NCI-H2196 (cell line): Measurements from ENCODE around the gene MFSD8.
"Not testable (repeated sequence)": the region's sequence is repeated elsewhere in the genome, so short reads cannot be mapped to it uniquely, and the experiment has no call there.

ENCODE experiments used
- DNase-seq: peaks from one replicate; lab custom pipeline; 2025; ENCODE audit not compliant: unreplicated experiment; lab: John Stamatoyannopoulos, UW

MFSD8 gene

DNA sequence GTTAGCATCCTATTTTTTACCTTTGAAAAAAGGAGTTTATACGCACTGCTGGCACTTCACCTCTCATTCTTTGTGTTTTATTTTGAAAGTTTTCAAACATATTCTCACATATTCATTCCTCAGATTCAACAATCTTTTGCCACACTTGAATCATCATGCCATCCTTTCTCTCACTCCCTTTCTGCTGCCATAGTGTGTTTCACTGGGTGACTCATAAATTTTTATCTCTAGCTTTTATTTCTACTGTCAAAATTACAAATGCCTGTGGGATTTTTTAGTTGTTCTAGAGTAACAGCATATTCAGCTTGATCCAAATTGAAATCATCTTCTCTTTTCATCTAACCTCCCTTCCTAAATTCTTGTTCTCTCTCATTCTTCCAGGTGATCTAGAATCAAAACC lies 28.0 kb downstream of the MFSD8 start:
- no peak for DNase-seq

DNA sequence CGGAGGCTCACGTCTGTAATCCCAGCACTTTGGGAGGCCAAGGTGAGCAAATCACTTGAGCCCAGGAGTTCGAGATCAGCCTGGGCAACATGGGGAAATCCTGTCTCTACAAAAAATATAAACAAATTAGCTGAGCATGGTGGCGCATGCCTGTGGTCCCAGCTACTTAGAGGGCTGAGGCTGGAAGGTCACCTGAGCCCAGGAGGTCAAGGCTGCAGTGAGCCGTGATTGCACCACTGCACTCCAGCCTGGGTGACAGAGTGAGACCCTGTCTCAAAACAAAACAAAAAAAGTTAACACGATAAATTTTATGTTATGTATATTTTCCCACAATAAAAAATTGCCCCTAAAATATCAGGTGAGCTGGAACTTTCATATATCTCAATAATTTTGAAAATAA lies 33.1 kb downstream of the MFSD8 start:
- DNase-seq, result not testable (repeated sequence)

DNA sequence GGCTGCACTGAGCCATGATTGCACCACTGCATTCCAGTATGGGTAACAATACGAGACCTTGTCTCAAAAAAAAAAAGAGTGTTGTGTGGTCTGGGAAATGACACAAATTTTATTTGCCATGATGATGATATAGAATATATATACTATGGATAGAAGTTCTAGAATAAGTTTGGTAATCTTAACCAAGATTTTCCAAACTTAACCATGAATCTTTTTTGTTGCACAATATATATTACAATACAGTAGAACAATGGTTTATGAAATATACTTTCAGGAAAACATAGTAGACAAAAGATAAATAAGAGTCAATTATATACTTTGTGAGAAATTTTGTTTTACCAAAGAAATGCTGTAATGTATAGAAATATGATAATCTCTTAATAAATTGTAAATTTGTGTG lies 34.8 kb downstream of the MFSD8 start:
- DNase-seq, result no peak

DNA sequence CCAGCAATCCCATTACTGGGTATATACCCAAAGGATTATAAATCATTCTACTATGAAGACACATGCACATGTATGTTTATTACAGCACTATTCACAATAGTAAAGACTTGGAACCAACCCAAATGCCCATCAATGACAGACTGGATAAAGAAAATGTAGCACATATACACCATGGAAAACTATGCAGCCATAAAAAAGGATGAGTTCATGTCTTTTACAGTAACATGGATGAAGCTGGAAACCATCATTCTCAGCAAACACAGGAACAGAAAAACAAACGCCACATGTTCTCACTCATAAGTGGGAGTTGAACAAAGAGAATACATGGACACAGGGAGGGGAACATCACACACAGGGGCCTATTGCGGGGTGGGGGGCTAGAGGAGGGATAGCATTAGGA lies 39.3 kb downstream of the MFSD8 start:
- DNase-seq, result not testable (repeated sequence)

DNA sequence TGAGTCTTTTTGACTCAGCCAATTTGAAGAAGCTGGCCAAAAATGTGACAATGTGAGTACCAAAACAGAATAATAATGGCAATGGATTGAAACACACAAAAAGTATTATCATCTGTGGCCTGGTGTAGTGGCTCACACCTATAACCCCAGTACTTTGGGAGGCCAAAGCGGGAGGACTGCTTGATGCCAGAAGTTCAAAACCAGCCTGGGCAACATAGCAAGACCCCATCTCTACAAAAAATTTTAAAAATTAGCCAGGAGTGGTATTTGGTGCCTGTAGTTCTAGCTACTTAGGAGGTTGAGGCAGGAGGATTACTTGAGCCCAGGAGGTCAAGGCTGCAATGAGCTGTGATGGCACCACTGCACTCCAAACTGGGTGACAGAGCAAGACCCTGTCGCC lies 42.7 kb downstream of the MFSD8 start:
- DNase-seq, result no peak

DNA sequence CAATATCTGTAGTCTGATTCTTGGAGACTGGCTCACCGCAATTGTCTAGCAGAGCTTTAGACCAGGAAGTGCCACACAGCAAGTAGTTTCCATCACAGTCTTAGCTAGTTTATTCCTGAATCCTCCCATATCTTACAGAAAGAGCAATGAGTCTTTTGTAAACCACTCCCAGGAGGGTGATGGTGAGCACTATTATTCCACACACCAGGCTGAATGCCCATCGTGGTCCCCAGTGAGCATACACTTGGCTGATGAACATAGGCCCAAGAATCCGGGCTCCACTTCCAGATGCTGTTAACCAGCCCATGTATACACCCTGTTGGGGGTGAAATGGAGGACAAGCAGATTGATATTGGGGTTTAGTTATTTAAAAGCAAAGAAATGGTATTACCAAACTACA lies 44.5 kb downstream of the MFSD8 start:
- no peak for DNase-seq

DNA sequence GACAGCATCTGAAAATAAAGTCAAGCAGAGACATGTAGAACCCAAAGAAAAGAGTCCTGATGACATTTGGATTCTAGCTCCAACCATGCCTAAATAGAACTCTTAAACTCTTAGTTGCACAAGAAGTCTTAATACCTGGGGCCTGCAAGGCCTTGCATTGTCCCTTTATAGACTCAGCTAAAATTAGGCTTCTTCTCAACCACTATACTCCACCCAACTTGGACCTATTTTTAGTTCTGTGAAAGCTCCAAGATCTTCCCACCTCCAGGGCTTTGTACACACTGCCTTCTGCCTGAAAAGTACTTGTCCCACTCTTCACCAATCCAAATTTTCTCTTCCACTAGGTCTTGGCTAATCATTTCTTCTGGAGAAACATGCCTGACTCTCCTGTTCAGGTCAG lies 47.8 kb downstream of the MFSD8 start:
- DNase-seq, result no peak

DNA sequence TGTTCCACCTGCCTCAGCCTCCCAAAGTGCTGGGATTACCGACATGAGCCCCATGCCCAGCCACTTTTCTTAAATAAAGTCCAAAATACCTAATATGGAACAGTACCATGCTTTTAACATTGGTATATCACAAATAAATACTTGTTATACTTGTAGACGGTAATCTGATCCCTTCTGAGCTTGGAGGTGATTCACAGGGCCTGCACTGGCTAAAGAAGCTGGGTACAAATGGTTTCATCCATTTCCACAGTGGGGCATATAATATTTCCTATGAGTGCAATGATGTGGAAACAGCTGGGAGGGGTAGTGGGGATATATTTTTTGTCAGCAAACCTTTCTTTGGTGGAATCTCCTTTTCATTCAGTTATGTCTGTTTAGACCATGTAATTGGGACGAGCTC lies 48.5 kb downstream of the MFSD8 start:
- DNase-seq, result no peak

DNA sequence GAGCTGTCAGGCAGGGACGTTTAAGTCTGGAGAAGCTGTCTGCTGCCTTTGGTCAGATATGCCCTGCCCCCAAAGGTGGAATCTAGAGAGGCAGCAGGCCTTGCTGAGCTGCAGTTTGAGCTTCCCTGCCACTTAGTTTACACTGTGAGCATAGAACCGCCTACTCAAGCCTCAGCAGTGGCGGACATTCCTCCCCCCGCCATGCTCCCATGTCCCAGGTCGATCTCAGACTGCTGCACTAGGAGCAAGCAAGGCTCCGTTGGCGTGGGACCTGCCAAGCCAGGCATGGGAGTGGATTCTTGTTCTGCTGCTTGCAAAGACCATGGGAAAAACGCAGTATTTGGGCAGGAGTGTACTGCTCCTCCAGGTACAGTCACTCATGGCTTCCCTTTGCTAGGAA lies 59.9 kb downstream of the MFSD8 start:
- no peak for DNase-seq

DNA sequence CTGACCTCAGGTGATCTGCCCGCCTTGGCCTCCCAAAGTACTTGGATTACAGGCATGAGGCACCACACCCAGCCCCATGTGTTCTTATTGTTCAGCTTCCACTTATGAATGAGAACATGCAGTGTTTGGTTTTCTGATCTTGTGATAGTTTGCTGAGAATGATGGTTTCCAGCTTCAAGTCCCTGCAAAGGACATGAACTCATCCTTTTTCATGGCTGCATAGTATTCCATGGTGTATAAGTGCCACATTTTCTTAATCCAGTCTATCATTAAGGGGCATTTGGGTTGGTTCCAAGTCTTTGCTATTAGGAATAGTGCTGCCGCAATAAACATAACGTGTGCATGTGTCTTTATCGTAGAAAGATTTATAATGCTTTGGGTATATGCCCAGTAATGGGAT lies 65.3 kb downstream of the MFSD8 start:
- not testable (repeated sequence) for DNase-seq

DNA sequence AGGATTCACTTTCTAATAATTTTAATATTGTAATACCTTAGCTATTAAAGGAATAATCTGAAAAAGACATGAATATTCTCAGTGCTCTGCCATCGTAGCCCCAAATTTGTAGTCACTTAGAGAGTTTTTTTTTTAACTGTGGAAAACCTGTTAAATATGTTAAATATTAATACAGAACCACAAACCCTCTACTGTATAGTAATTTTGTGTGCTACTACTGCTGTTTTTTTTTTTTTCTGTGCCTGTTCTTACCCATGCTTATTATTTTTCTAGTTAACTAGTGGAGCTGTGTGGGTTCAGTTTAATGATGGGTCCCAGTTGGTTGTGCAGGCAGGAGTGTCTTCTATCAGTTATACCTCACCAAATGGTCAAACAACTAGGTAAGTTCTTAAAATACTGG lies 68.4 kb downstream of the MFSD8 start:
- no peak for DNase-seq

DNA sequence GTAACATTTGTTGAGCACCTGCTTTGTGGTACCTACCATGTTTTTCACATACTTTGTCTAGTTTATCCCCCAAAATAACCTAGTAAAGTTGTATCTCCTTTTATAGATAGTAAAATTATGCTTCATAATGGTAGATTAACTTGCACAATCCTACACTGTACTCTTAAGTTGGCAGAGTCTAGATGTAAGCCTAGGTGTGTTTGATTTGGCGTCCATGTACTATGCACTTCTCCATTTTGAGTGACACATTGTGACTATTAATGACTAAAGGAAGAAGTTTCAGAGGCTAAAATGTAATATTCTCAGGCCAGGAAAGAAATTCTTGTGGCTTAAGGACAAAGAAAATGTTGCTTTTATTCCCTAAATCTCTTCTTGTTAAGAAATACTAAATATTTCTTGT lies 68.9 kb downstream of the MFSD8 start:
- DNase-seq, result no peak

DNA sequence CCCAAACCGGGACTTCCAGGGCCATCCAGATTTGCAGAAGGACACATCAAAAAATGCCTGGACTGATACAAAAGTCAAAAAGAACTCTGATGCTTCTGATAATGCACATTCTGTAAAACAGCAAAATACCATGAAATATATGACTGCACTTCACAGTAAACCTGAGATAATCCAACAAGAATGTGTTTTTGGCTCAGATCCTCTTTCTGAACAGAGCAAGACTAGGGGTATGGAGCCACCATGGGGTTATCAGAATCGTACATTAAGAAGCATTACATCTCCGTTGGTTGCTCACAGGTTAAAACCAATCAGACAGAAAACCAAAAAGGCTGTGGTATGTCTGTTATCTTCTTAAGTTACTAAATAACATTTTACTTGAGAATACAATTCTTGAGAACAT lies 75.1 kb downstream of the MFSD8 start:
- no peak for DNase-seq

DNA sequence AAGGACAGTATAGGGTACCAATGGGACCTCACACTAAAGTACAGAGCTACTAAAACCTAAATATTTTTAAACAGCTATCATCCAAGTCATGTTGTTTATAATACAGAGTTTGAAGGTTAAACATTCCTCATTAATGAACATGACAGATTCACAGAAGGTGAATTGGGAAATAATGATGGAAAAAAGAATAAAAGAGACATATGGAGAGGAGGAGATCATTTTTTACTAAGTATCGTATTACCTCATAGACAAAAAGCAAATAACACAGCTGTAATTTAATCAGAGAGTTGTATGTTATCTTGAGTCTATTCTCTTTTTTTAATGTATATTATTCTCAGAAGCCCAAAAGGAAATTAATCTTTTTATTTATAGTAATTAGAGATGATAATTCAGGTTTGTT lies 76.4 kb downstream of the MFSD8 start:
- no peak for DNase-seq

DNA sequence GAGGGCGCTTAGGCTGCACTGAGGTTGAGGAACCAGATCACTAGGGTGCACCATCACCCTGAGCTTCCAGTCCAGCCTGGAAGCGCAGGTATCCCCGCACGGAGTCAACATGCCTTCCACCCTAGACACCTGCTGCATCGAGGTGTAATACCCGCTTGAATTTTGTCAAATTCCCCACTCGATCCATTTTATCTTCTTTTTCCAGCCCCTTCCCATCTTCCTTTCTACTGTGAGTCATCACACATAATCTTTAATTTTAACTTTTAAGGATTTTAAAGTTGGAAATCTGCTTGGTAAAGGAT lies 83.5 kb downstream of the MFSD8 start:
- no peak for DNase-seq

DNA sequence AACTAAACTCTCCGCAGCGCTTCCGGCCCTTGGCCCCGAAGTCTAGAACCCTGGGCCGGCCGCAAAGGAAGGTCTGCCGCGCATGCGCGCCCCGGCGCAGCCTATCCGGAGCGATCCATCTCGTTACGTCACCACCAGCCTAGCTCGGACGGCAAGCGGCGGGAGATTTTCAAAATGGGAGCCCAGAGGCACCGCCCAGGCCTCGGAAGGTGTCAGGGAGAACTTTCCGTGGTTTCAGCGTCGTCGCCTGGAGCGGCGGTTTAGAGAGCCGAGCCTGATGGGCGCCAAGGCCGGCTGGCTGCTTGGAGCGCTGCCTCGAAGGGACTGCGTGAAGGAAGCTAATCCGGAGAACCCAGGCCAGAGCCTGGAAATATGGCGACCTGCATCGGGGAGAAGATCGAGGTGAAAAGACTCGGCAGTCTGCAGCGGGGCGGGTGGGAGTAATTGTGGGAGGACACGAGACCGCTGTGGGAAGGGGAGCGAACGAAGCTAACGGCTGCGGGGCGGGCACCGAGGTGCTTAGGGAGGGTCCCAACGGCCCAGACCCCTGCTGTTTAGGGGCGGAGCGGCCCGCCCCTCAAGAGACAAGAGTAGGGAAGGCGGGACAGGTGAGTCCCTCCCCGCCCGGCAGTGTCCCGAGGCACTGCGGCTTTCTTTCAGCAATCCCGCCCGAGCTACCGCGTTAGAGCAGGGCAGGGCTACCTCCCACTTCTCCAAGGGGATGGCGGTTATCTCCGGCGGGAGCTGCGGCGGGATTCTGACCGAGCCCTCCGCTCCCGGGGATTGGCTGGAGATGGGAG lies 84.0 kb downstream of the MFSD8 start, which contains the start of gene PLK4:
Gene PLK4 (plus strand): TSS at position 131 of the 800 bp plus-strand sequence. CDS start 242 bp downstream, at position 373.
- DNase-seq, result peak; percentile 88

DNA sequence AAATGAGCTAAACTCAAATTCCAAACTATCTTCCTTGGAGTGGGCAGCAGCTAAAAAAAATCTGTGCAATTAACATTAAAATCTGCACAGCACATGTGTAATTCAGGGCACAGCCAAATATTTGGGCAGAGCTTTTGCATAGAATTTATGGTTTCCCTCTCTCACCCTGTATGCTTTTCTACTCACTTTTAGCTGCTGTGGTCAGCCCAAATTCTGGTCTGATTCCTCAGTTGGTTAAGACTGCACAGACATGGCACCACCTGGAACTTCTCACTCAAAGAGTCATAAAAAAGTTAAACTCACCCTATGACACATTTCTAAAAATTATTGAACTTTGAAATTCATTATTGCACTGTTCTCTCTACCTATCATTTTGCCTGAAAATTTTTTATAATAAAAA lies 89.2 kb downstream of the MFSD8 start:
- no peak for DNase-seq

DNA sequence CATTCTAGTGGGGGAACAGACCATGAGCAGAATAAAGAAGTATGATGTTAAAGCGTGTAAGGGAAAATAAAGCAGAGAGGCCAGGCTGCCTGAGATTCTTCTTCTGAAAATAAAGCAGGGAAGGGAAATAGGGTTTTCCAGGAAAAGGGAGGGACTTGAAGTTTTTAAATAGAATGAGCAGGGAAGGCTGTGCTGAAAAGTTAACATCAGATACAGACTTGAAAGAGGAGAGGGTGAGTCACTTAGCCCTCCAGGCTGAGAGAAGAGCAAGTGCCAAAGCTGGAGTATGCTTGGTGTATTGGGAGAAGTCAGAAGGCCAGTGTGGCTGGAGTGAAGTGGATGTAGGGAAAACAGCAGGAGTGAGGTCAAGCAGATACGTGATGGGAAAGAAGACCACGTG lies 94.3 kb downstream of the MFSD8 start:
- no peak for DNase-seq

DNA sequence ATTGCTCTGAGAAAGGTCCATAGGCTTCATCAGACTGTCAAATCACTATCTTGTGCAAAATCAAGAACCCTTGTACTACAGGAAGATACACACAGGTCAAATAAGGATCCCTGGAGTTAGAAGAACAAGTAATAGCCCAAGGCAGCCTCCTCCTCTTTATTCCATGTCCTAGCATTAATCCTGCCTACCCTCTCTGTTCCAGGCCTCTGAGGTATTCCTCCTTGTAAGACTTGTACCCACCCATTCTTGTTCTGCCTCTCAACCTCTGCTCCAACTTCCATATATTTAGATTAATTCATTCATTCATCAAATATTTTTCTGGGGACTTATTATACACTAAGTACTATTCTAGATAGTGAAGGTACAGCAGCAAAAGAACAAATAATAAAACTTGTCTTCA lies 94.7 kb downstream of the MFSD8 start:
- no peak for DNase-seq

DNA sequence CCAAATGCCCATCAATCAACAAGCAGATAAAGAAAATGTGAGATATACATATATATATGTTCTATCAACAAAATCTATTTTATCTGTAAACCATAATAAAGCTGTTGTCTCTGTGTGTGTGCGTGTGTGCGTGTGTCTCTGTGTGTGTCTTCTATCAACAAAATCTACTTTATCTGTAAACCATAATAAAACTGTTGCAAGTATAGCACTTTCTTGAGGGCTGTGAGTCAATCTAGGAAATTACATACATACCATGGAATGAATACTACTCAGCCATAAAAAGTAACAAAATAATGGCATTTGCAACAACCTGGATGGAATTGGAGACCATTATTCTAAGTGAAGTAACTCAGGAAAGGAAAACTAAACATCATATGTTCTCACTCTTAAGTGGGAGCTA lies 96.8 kb downstream of the MFSD8 start:
- no peak for DNase-seq
